ENCODE data around the gene CPZ. TPM values are rescaled to one million over a fixed set of nuclear protein-coding genes. Genes with fewer than 3 reads are reported as not detected.

The CPZ gene
- total and polyA plus RNA-seq, 4 donors, result 0.13 to 10.0 (median 2.3) TPM

DNA sequence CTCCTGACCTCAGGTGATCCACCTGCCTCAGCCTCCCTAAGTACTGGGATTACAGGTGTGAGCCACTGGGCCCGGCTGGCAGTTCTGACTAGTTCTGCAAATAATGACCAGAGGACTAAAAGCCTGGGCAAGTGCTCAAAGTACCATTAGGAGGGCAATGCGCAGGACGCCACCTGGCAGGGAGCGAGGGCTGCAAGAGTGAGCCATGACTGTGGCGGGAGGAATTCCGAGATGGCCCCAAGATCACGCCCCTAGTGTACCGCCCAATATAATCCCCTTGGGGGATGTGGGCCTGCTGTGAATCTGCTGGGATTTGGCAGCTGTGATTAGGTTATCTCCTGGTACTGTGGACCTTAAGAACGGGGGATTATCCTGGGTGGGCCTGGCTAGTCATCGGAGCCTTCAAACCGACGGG, 38.6 kb upstream of the CPZ start:
- peak in 1 of 2 donors; percentile 58 for DNase-seq
- H3K4me1 ChIP-seq (ENCODE audit: control insufficient read depth in 1 of 2, insufficient read depth in 2 of 2, low read length in 2 of 2), result no peaks in the 10 kb centered on the region
- no peak for ATAC-seq (ENCODE audit: low FRiP score)
- intact Hi-C loops (cut with DNase I), result no loop called here
- no peak overlapping the region for H3K27ac ChIP-seq (ENCODE audit: low read depth in 1 of 2, low read length in 2 of 2)
- no peak overlapping the region for H3K4me3 ChIP-seq (ENCODE audit: low read length in 2 of 2)
- 86 to 89% methylated on average over 12 of the region's 12 CpGs for WGBS, 2 donors
- H3K36me3 ChIP-seq (ENCODE audit: control insufficient read depth in 1 of 2, insufficient read depth in 2 of 2, low read length in 1 of 2), result no peaks in the 10 kb centered on the region
- H3K27me3 ChIP-seq (ENCODE audit: control insufficient read depth in 1 of 2, insufficient read depth in 2 of 2, low read length in 1 of 2), result no peaks in the 10 kb centered on the region
- no peaks in the 10 kb centered on the region for H3K9me3 ChIP-seq (ENCODE audit: control insufficient read depth, low read length)

GRCh38 chr4:8554555-8555100, 37.9 kb upstream of the CPZ start:
- Histone ChIP-seq H3K27me3 (ENCODE audit: control insufficient read depth in 1 of 2, insufficient read depth in 2 of 2, low read length in 1 of 2) (no peaks in the 10 kb centered on the region), H3K4me1 (ENCODE audit: control insufficient read depth in 1 of 2, insufficient read depth in 2 of 2, low read length in 2 of 2) (no peaks in the 10 kb centered on the region), H3K9me3 (ENCODE audit: control insufficient read depth, low read length) (no peaks in the 10 kb centered on the region), H3K4me3 (ENCODE audit: low read length in 2 of 2) (no peak overlapping the region), H3K27ac (ENCODE audit: low read depth in 1 of 2, low read length in 2 of 2) (no peak overlapping the region), H3K36me3 (ENCODE audit: control insufficient read depth in 1 of 2, insufficient read depth in 2 of 2, low read length in 1 of 2) (no peaks in the 10 kb centered on the region)
- no peak for ATAC-seq (ENCODE audit: low FRiP score)
- 87 to 90% methylated on average over 17 of the region's 17 CpGs for WGBS, 2 donors
- DNase-seq, result peak in 1 of 2 donors; percentile 74
- intact Hi-C loops (cut with DNase I), result no loop called here

GRCh38 chr4:8555716-8556115, 36.8 kb upstream of the CPZ start:
- H3K27ac ChIP-seq (ENCODE audit: low read depth in 1 of 2, low read length in 2 of 2), result no peak overlapping the region
- no peaks in the 10 kb centered on the region for H3K4me1 ChIP-seq (ENCODE audit: control insufficient read depth in 1 of 2, insufficient read depth in 2 of 2, low read length in 2 of 2)
- WGBS, 2 donors, result 77 to 85% methylated on average over 5 of the region's 5 CpGs
- no peak for ATAC-seq (ENCODE audit: low FRiP score)
- no peak overlapping the region for H3K4me3 ChIP-seq (ENCODE audit: low read length in 2 of 2)
- no peaks in the 10 kb centered on the region for H3K27me3 ChIP-seq (ENCODE audit: control insufficient read depth in 1 of 2, insufficient read depth in 2 of 2, low read length in 1 of 2)
- DNase-seq, result peak in 1 of 2 donors; percentile 32
- H3K36me3 ChIP-seq (ENCODE audit: control insufficient read depth in 1 of 2, insufficient read depth in 2 of 2, low read length in 1 of 2), result no peaks in the 10 kb centered on the region
- intact Hi-C loops (cut with DNase I), result no loop called here
- H3K9me3 ChIP-seq (ENCODE audit: control insufficient read depth, low read length), result no peaks in the 10 kb centered on the region

DNA sequence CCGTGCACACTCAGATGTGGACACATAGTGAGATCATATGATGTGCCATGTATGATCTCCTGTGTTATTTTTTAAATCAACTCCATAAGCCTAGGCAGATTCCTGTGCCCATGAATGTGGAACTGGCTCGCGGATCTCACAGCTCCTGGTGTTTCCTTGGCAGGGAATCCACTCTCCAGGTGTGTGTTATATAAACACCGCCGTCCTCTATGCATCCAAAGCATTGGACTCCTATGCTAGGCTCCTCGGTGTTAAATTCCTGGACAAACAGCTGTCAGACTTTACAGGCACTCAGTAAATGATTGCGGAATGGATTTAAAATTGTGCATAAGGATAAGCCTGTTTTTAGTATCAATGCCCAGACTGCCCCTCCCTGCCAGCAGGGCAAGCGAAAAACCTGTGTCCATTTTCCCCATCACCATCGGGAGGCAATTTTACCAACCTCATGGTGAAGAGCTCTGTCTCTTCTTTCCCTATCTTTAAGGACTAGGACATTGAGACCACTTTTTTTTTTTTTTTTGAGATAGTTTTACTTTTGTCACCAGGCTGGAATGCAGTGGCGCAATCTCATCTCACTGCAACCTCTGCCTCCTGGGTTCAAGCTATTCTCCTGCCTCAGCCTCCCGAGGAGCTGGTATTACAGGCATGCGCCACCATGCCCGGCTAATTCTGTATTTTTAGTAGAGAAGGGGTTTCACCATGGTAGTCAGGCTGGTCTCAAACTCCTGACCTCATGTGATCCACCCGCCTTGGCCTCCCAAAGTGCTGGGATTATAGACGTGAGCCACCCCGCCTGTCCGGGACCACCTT, 36.0 kb upstream of the CPZ start:
- no peak overlapping the region for H3K27ac ChIP-seq (ENCODE audit: low read depth in 1 of 2, low read length in 2 of 2)
- no peaks in the 10 kb centered on the region for H3K4me1 ChIP-seq (ENCODE audit: control insufficient read depth in 1 of 2, insufficient read depth in 2 of 2, low read length in 2 of 2)
- H3K27me3 ChIP-seq (ENCODE audit: control insufficient read depth in 1 of 2, insufficient read depth in 2 of 2, low read length in 1 of 2), result no peaks in the 10 kb centered on the region
- intact Hi-C loops (cut with DNase I), result no loop called here
- no peak overlapping the region for H3K4me3 ChIP-seq (ENCODE audit: low read length in 2 of 2)
- peak in 1 of 2 donors; percentile 21 for DNase-seq
- H3K9me3 ChIP-seq (ENCODE audit: control insufficient read depth, low read length), result no peaks in the 10 kb centered on the region
- H3K36me3 ChIP-seq (ENCODE audit: control insufficient read depth in 1 of 2, insufficient read depth in 2 of 2, low read length in 1 of 2), result no peaks in the 10 kb centered on the region
- WGBS, 2 donors, result 81 to 84% methylated on average over 17 of the region's 17 CpGs
- ATAC-seq (ENCODE audit: low FRiP score), result no peak

GRCh38 chr4:8557151-8558076, 35.2 kb upstream of the CPZ start:
- H3K9me3 ChIP-seq (ENCODE audit: control insufficient read depth, low read length), result no peaks in the 10 kb centered on the region
- no peak overlapping the region for H3K27ac ChIP-seq (ENCODE audit: low read depth in 1 of 2, low read length in 2 of 2)
- no peaks in the 10 kb centered on the region for H3K27me3 ChIP-seq (ENCODE audit: control insufficient read depth in 1 of 2, insufficient read depth in 2 of 2, low read length in 1 of 2)
- no peaks in the 10 kb centered on the region for H3K4me1 ChIP-seq (ENCODE audit: control insufficient read depth in 1 of 2, insufficient read depth in 2 of 2, low read length in 2 of 2)
- no peak overlapping the region for H3K4me3 ChIP-seq (ENCODE audit: low read length in 2 of 2)
- WGBS, 2 donors, result 81% methylated on average over 21 of the region's 21 CpGs
- ATAC-seq (ENCODE audit: low FRiP score) (no peak), DNase-seq (peak in 1 of 2 donors; percentile 63)
- H3K36me3 ChIP-seq (ENCODE audit: control insufficient read depth in 1 of 2, insufficient read depth in 2 of 2, low read length in 1 of 2), result no peaks in the 10 kb centered on the region
- intact Hi-C loops (cut with DNase I), result no loop called here

DNA sequence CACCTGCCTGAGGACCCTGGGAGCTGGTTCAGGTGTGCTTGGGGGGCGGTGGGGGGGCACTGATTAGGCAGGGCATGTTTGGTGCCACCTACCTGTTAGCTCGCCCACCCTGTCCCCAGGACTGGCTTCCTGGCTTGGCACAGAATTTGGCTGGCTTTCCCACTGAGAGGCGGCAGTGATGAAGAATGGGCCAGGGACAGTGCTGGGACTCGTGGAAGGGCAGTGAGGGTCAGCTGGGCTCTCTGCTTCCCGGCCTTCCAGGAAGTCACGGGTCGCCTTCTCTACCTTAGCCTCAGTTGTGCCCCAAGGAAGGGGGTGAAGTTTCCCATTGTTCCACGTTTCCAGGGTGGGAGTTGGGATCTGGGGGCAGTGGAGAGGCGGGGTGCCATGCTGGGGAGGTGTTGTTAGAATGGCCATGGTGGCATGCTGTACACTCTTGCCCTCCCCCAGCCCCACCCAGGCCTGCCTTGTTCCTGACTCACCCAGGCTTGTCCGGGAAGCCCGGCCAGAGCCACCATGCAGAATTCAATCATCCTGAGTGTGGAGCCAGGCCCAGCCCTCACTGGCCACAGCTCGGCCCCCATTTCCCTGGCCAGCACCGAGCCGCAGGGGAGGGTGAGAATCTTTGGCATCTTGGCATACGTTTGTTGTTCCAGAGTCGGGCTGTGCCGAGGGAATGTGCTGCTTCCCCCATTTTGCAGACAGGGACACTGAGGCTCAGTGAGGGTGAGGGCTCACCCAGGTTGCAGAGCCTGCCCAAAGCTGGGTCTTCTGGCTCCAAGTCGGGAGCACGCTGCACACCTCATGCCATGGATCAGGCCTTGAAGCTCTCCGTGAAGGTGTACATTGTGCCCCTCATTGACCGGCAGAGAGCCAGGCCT, 34.2 kb upstream of the CPZ start:
- no peaks in the 10 kb centered on the region for H3K4me1 ChIP-seq (ENCODE audit: control insufficient read depth in 1 of 2, insufficient read depth in 2 of 2, low read length in 2 of 2)
- H3K9me3 ChIP-seq (ENCODE audit: control insufficient read depth, low read length), result no peaks in the 10 kb centered on the region
- ATAC-seq (ENCODE audit: low FRiP score) (no peak), DNase-seq (peak in 1 of 2 donors; percentile 65)
- WGBS, 2 donors, result 87 to 88% methylated on average over 21 of the region's 21 CpGs
- no peak overlapping the region for H3K27ac ChIP-seq (ENCODE audit: low read depth in 1 of 2, low read length in 2 of 2)
- H3K36me3 ChIP-seq (ENCODE audit: control insufficient read depth in 1 of 2, insufficient read depth in 2 of 2, low read length in 1 of 2), result no peaks in the 10 kb centered on the region
- H3K4me3 ChIP-seq (ENCODE audit: low read length in 2 of 2), result no peak overlapping the region
- H3K27me3 ChIP-seq (ENCODE audit: control insufficient read depth in 1 of 2, insufficient read depth in 2 of 2, low read length in 1 of 2), result no peaks in the 10 kb centered on the region
- intact Hi-C loops (cut with DNase I), result no loop called here

- 93 to 95% methylated on average over 11 of the region's 11 CpGs for WGBS, 2 donors
- DNase-seq (peak in 1 of 2 donors; percentile 50), ATAC-seq (ENCODE audit: low FRiP score) (no peak)
- no peaks in the 10 kb centered on the region for H3K27me3 ChIP-seq (ENCODE audit: control insufficient read depth in 1 of 2, insufficient read depth in 2 of 2, low read length in 1 of 2)
- no peak overlapping the region for H3K27ac ChIP-seq (ENCODE audit: low read depth in 1 of 2, low read length in 2 of 2)
- H3K4me3 ChIP-seq (ENCODE audit: low read length in 2 of 2), result no peak overlapping the region
- intact Hi-C loops (cut with DNase I), result no loop called here
- no peaks in the 10 kb centered on the region for H3K36me3 ChIP-seq (ENCODE audit: control insufficient read depth in 1 of 2, insufficient read depth in 2 of 2, low read length in 1 of 2)
- no peaks in the 10 kb centered on the region for H3K4me1 ChIP-seq (ENCODE audit: control insufficient read depth in 1 of 2, insufficient read depth in 2 of 2, low read length in 2 of 2)
- H3K9me3 ChIP-seq (ENCODE audit: control insufficient read depth, low read length), result no peaks in the 10 kb centered on the region
These were observed 33.6 kb upstream of the CPZ start for GRCh38 chr4:8559011-8559410.

All from aorta (tissue), 5 donors.